ENCODE data around the gene MYPN. TPM values are rescaled to one million over a fixed set of nuclear protein-coding genes. Genes with fewer than 3 reads are reported as not detected.

MYPN gene
- total RNA-seq, 1 experiment from 2014 or later = 0.37 TPM

Other genes with a start within 250 kb of the MYPN start
- gene SIRT1, start 224.8 kb upstream of the MYPN start, total RNA-seq (2022) = 17.9 and 23.2 TPM in 2 replicates
- gene HERC4, start 34.2 kb upstream of the MYPN start, total RNA-seq (2022) = 57.5 and 61.5 TPM in 2 replicates
- not detected in 2 replicates for gene ATOH7, start 122.6 kb downstream of the MYPN start, total RNA-seq (2022)
- 216 and 285 TPM in 2 replicates for gene HNRNPH3, start 222.6 kb downstream of the MYPN start, total RNA-seq (2022)
- 5.6 and 5.7 TPM in 2 replicates for gene PBLD, start 223.4 kb downstream of the MYPN start, total RNA-seq (2022)

Measured in MCF 10A (cell line).